NCI-H1694 (cell line): ENCODE data around the gene NAA11.
A peak's percentile ranks its signal among the peaks of the same experiment; 100 is the strongest.

Experiments
- DNase-seq: peaks from one replicate; lab custom pipeline; 2025; lab: John Stamatoyannopoulos, UW

Gene NAA11

GRCh38 chr4:79325864-79326328 is at the start of gene NAA11:
TSS of gene NAA11 (minus strand) at chr4:79326061. CDS start at chr4:79325877, 184 bp downstream.
- no peak for DNase-seq

- DNase-seq, result no peak
Measured at GRCh38 chr4:79370026-79370425, 44.2 kb upstream of the NAA11 start.

GRCh38 chr4:79367096-79367495 is 41.2 kb upstream of the NAA11 start:
- DNase-seq, result no peak

- DNase-seq, result no peak
Measured at GRCh38 chr4:79366422-79366821, 40.6 kb upstream of the NAA11 start.

GRCh38 chr4:79364061-79364460 is 38.2 kb upstream of the NAA11 start:
- peak; percentile 22 for DNase-seq

- DNase-seq, result peak; percentile 53
Measured at GRCh38 chr4:79362626-79363025, 36.8 kb upstream of the NAA11 start.

- no peak for DNase-seq
Measured at GRCh38 chr4:79360006-79360405, 34.1 kb upstream of the NAA11 start.

GRCh38 chr4:79358438-79358837 is 32.6 kb upstream of the NAA11 start:
- DNase-seq, result no peak

- no peak for DNase-seq
Measured at GRCh38 chr4:79357365-79357764, 31.5 kb upstream of the NAA11 start.

- DNase-seq, result no peak
Measured at GRCh38 chr4:79353075-79353474, 27.2 kb upstream of the NAA11 start.

- no peak for DNase-seq
Measured at GRCh38 chr4:79348405-79348804, 22.5 kb upstream of the NAA11 start.

GRCh38 chr4:79341893-79342653 is 16.2 kb upstream of the NAA11 start:
- no peak for DNase-seq

- DNase-seq, result no peak
Measured at GRCh38 chr4:79340568-79340967, 14.7 kb upstream of the NAA11 start.

- DNase-seq, result no peak
Measured at GRCh38 chr4:79338148-79338547, 12.3 kb upstream of the NAA11 start.

GRCh38 chr4:79334783-79335182 is 8.9 kb upstream of the NAA11 start:
- DNase-seq, result no peak

- DNase-seq, result no peak
Measured at GRCh38 chr4:79334341-79334740, 8.5 kb upstream of the NAA11 start.

- no peak for DNase-seq
Measured at GRCh38 chr4:79331126-79331876, 5.4 kb upstream of the NAA11 start.

- DNase-seq, result no peak
Measured at GRCh38 chr4:79330720-79331119, 4.9 kb upstream of the NAA11 start.

- no peak for DNase-seq
Measured at GRCh38 chr4:79325436-79325835, 425 bp downstream of the NAA11 start.

GRCh38 chr4:79319975-79320374 is 5.9 kb downstream of the NAA11 start:
- no peak for DNase-seq

- DNase-seq, result no peak
Measured at GRCh38 chr4:79317711-79318110, 8.2 kb downstream of the NAA11 start.

GRCh38 chr4:79315891-79316290 is 10.0 kb downstream of the NAA11 start:
- DNase-seq, result no peak

- no peak for DNase-seq
Measured at GRCh38 chr4:79311279-79311678, 14.6 kb downstream of the NAA11 start.
